Measurements from ENCODE around the gene SH3RF3. TPM values are rescaled to one million over a fixed set of nuclear protein-coding genes. Genes with fewer than 3 reads are reported as not detected.

Gene SH3RF3
- total and polyA plus RNA-seq, 9 of the 15 experiments (the other 6 are each of a cell fraction or from before 2014, with no cell fraction given), result 0.02 TPM; not detected in 8

DNA sequence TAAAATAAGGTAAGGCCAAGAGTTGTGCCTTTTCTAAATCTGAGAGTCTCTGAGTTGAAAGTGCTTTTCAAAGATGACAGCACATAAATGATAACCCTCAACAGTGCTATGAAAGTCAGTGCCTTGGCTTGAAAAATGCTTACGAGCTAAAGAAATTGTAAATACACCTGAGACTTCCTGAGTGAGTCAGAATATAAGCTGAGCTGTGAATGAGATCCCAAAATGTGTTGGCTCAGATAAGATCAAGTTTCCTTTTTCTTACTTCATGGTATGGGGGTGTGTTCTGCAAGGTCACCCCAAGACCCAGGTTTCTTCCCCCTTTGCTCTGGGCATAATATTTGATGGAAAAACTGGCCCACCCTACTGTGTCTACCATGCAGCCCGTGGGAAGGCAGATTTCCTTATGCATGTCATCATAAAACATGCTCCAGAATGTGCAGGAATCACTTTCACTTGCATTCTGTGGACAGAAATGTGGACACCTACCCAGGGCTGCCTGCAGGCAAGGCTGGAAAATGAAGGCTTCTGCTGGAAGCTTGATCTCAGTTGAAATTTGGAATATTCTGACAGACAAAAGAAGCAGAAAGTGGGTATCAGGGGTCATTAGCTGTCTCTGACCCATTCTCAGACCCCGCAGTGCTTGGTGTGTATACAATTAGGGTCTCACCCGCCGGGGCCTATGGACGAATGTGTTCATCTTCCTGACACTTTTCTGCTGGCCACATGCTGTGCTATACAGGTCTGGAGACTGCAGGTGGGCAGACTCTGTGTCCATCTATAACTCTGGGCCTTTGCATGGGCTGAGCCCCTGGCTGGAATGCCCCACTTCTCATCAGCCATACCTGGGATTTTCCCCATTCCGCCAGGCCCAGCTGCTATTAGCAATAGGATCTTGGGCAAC lies 212.6 kb downstream of the SH3RF3 start:
- Histone ChIP-seq H3K9me1 (ENCODE audit: control insufficient read depth, insufficient read depth, low read length) (no peaks in the 10 kb centered on the region), H3K79me2 (ENCODE audit: control insufficient read depth, insufficient read depth, low read length) (no peaks in the 10 kb centered on the region), H3K4me3 (no peak overlapping the region), H3K4me1 (replicated peaks in 1 of 2; ENCODE audit: control insufficient read depth in 2 of 2, insufficient read depth in 2 of 2, low read length in 2 of 2) (no peaks in the 10 kb centered on the region), H3K9ac (ENCODE audit: insufficient read depth in 1 of 2, low read depth in 2 of 2, low read length in 2 of 2) (no peak overlapping the region), H2AFZ (ENCODE audit: low read depth, low read length) (no peak overlapping the region), H3K9me3 (replicated peaks; ENCODE audit: control insufficient read depth, insufficient read depth, low read depth, low read length) (no peaks in the 10 kb centered on the region), H3K36me3 (ENCODE audit: control insufficient read depth, insufficient read depth, low read length) (no peaks in the 10 kb centered on the region), H3K27me3 (ENCODE audit: control insufficient read depth in 2 of 2, insufficient read depth in 2 of 2, low read length in 2 of 2) (peaks cover 11 to 59% of the 10 kb centered on the region in 2 experiments; a peak in 4 of 5 replicates), H3K4me2 (ENCODE audit: insufficient read depth, low read length) (no peak overlapping the region), H3K27ac (ENCODE audit: extremely low read depth, low read depth, low read length) (no peak overlapping the region), H4K20me1 (replicated peaks; ENCODE audit: control insufficient read depth, insufficient read depth, low read length) (0 out of 2 replicates have a peak, but pooled peaks cover 4% of the 10 kb centered on the region)
- no TSS peak for BruUV-seq (replicated peaks)
- in situ Hi-C loops (cut with MboI), result no loop called here
- intact Hi-C loops (cut with micrococcal nuclease), result no loop called here
- FAIRE-seq (no peak), ATAC-seq (no peak), DNase-seq (ENCODE audit: extremely low read depth in 1 of 4, low spot score in 3 of 4) (no peak)
- 3% methylated on average over 7 of the region's 7 CpGs for WGBS (ENCODE audit: insufficient coverage, low coverage, missing lambda C conversion rate)
- ChIA-PET CTCF (ENCODE audit: low intra/inter-chr PET ratio) (no interaction called here), POLR2A (no interaction called here)
- TF ChIP-seq SRSF9 (IDR thresholded peaks at IDR 0.05; ENCODE audit: borderline replicate concordance, low read depth, low read length) (no peak), L3MBTL2 (IDR thresholded peaks at IDR 0.05) (no peak), ILF3 (IDR thresholded peaks at IDR 0.05; ENCODE audit: borderline replicate concordance) (no peak), TAF9B (IDR thresholded peaks at IDR 0.05; ENCODE audit: partially characterized antibody) (no peak), NCOR1 (IDR thresholded peaks at IDR 0.05) (no peak), CHD2 (IDR thresholded peaks at IDR 0.05; ENCODE audit: low read depth, low read length) (no peak)
- TF ChIP-seq, protein P1, sequence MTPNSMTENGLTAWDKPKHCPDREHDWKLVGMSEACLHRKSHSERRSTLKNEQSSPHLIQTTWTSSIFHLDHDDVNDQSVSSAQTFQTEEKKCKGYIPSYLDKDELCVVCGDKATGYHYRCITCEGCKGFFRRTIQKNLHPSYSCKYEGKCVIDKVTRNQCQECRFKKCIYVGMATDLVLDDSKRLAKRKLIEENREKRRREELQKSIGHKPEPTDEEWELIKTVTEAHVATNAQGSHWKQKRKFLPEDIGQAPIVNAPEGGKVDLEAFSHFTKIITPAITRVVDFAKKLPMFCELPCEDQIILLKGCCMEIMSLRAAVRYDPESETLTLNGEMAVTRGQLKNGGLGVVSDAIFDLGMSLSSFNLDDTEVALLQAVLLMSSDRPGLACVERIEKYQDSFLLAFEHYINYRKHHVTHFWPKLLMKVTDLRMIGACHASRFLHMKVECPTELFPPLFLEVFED (CRISPR knock-in tag; conservative IDR thresholded peaks at IDR 0.05), result no peak
- TF ChIP-seq, protein P2, sequence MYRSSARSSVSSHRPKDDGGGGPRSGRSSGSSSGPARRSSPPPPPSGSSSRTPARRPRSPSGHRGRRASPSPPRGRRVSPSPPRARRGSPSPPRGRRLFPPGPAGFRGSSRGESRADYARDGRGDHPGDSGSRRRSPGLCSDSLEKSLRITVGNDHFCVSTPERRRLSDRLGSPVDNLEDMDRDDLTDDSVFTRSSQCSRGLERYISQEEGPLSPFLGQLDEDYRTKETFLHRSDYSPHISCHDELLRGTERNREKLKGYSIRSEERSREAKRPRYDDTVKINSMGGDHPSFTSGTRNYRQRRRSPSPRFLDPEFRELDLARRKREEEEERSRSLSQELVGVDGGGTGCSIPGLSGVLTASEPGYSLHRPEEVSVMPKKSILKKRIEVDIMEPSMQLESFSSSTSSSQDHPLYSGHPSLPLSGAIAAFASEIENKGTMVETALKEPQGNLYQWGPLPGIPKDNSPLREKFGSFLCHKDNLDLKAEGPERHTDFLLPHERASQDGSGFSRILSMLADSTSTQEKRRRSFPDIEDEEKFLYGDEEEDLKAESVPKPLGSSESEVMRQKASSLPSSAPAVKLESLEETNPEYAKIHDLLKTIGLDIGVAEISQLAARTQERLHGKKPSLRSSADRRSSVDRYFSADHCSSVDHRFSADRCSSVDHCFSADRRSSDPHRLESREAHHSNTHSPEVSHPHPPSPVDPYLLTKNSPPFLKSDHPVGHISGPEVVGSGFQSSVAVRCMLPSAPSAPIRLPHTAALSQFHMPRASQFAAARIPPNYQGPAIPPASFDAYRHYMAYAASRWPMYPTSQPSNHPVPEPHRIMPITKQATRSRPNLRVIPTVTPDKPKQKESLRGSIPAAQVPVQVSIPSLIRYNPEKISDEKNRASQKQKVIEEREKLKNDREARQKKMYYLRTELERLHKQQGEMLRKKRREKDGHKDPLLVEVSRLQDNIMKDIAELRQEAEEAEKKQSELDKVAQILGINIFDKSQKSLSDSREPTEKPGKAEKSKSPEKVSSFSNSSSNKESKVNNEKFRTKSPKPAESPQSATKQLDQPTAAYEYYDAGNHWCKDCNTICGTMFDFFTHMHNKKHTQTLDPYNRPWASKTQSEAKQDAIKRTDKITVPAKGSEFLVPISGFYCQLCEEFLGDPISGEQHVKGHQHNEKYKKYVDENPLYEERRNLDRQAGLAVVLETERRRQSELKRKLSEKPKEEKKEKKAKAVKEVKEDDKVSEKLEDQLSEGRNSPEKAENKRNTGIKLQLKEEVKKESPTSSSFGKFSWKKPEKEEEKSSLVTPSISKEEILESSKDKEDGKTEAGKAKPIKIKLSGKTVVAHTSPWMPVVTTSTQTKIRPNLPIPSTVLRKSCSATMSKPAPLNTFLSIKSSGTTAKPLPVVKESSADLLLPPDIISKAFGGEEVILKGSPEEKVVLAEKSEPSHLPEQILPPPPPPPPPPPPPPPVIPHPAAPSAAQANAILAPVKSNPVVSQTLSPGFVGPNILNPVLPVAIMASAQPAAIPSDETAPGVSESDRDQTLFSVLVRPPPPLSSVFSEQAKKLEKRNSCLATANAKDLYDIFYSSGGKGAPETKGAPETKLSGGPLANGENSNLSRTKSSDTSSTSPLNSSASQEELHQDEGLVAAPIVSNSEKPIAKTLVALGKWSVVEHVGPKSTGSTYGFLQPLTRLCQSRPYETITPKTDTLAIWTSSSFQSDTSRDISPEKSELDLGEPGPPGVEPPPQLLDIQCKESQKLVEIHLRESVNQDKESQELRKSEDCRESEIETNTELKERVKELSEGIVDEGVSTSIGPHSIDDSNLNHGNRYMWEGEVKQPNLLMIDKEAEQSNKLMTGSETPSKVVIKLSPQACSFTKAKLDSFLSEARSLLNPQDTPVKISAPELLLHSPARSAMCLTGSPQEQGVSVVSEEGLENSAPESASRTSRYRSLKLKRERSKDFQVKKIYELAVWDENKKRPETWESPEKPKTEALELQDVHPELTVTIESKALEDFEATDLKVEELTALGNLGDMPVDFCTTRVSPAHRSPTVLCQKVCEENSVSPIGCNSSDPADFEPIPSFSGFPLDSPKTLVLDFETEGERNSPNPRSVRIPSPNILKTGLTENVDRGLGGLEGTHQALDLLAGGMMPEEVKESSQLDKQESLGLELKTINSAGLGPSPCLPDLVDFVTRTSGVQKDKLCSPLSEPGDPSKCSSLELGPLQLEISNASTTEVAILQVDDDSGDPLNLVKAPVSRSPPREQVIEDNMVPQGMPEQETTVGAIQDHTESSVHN (IDR thresholded peaks at IDR 0.05; ENCODE audit: borderline replicate concordance in 1 of 2, low read depth in 1 of 2), result no peak
- TF ChIP-seq, protein P3, sequence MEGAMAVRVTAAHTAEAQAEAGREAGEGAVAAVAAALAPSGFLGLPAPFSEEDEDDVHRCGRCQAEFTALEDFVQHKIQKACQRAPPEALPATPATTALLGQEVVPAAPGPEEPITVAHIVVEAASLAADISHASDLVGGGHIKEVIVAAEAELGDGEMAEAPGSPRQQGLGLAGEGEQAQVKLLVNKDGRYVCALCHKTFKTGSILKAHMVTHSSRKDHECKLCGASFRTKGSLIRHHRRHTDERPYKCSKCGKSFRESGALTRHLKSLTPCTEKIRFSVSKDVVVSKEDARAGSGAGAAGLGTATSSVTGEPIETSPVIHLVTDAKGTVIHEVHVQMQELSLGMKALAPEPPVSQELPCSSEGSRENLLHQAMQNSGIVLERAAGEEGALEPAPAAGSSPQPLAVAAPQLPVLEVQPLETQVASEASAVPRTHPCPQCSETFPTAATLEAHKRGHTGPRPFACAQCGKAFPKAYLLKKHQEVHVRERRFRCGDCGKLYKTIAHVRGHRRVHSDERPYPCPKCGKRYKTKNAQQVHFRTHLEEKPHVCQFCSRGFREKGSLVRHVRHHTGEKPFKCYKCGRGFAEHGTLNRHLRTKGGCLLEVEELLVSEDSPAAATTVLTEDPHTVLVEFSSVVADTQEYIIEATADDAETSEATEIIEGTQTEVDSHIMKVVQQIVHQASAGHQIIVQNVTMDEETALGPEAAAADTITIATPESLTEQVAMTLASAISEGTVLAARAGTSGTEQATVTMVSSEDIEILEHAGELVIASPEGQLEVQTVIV (CRISPR knock-in tag; IDR thresholded peaks at IDR 0.05; ENCODE audit: borderline replicate concordance), result no peak
